Osteocyte (in vitro differentiated cells): ENCODE measurements around the gene SLC26A11. TPM values are rescaled to one million over a fixed set of nuclear protein-coding genes. Genes with fewer than 3 reads are reported as not detected.
A peak's percentile ranks its signal among the peaks of the same experiment; 100 is the strongest.
"Not testable (repeated sequence)": the region's sequence is repeated elsewhere in the genome, so short reads cannot be mapped to it uniquely, and the experiment has no call there.

ENCODE experiments used
- DNase-seq: peaks from one replicate; pipeline ENCODE4 v3.0.0; 2021; ENCODE audit warnings: mixed read lengths; ENCODE audit not compliant: unreplicated experiment; ENCODE audit errors: extremely low spot score
- H3K27ac Mint-ChIP-seq: one replicate; pipeline ENCODE4 v1.8.0; 2021; ENCODE audit warnings: mild to moderate bottlenecking, mixed read lengths; ENCODE audit not compliant: unreplicated experiment
- H3K27me3 Mint-ChIP-seq: one replicate; pipeline ENCODE4 v1.8.0; 2021; ENCODE audit warnings: mixed read lengths; ENCODE audit not compliant: unreplicated experiment
- H3K36me3 Mint-ChIP-seq: one replicate; pipeline ENCODE4 v1.8.0; 2021; ENCODE audit warnings: mixed read lengths; ENCODE audit not compliant: unreplicated experiment
- H3K4me1 Mint-ChIP-seq: one replicate; pipeline ENCODE4 v1.8.0; 2021; ENCODE audit warnings: mixed read lengths; ENCODE audit not compliant: unreplicated experiment
- H3K4me3 Mint-ChIP-seq: one replicate; pipeline ENCODE4 v1.8.0; 2021; ENCODE audit warnings: mild to moderate bottlenecking, moderate library complexity, mixed read lengths; ENCODE audit not compliant: unreplicated experiment
- H3K9me3 Mint-ChIP-seq: one replicate; pipeline ENCODE4 v1.8.0; 2021; ENCODE audit warnings: mixed read lengths; ENCODE audit not compliant: unreplicated experiment
- CTCF ChIP-seq: fragments of 200-600 bp; sonication (generic); IDR thresholded peaks from 2 replicates; pipeline ENCODE4 v1.5.0; 2021; ENCODE audit warnings: antibody characterized with exemption, mild to moderate bottlenecking, moderate library complexity
- total RNA-seq: library from RNA; stranded (reverse); gene quantifications from 2 replicates; pipeline ENCODE4 v1.2.1, GENCODE V29; 2021

Gene SLC26A11
- total RNA-seq, 1 donor from 2014 or later: 34.7 TPM

DNA sequence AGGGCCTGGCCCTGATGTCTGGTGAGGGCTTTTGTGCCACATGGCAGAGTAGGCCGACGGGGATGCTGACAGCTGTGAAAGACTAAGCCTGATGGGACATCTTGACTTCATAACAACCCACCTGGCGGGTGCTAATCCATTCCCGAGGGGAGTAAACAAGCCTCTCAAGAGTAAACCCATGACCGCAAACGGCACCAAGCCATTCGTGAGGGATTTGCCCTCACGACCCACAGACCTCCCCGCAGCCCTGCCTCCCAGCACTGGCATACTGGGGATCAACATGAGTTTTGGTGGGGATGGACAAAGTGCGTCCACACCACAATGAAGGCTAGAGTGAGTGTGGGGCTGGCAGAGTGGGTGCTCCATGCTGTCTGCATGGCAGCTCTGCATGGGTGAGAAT, 52.1 kb downstream of the SLC26A11 start:
- Mint-ChIP-seq H3K4me1 (peaks cover 13% of the 10 kb centered on the region), H3K36me3 (peaks cover 10% of the 10 kb centered on the region), H3K27me3 (no peaks in the 10 kb centered on the region), H3K27ac (no peak overlapping the region), H3K4me3 (no peak overlapping the region), H3K9me3 (no peaks in the 10 kb centered on the region)
- no peak for TF ChIP-seq CTCF
- no peak for DNase-seq

GRCh38 chr17:80274331-80274730, 54.1 kb downstream of the SLC26A11 start:
- H3K9me3 Mint-ChIP-seq: no peaks in the 10 kb centered on the region
- H3K36me3 Mint-ChIP-seq: peaks cover 9% of the 10 kb centered on the region
- TF ChIP-seq CTCF: no peak
- no peak for DNase-seq
- no peaks in the 10 kb centered on the region for H3K27me3 Mint-ChIP-seq
- peak overlapping the region; percentile 65 for H3K27ac Mint-ChIP-seq
- H3K4me3 Mint-ChIP-seq: no peak overlapping the region
- peaks cover 32% of the 10 kb centered on the region for H3K4me1 Mint-ChIP-seq

- Mint-ChIP-seq H3K36me3 (peaks cover 9% of the 10 kb centered on the region), H3K27ac (no peak overlapping the region), H3K4me1 (peaks cover 38% of the 10 kb centered on the region), H3K4me3 (no peak overlapping the region), H3K27me3 (no peaks in the 10 kb centered on the region), H3K9me3 (no peaks in the 10 kb centered on the region)
- DNase-seq: no peak
- TF ChIP-seq CTCF: no peak
Observed at GRCh38 chr17:80274871-80275449, 54.7 kb downstream of the SLC26A11 start.

GRCh38 chr17:80275857-80276256, 55.6 kb downstream of the SLC26A11 start:
- not testable (repeated sequence) for H3K4me3 Mint-ChIP-seq, H3K27ac Mint-ChIP-seq, H3K27me3 Mint-ChIP-seq, DNase-seq, H3K9me3 Mint-ChIP-seq
- peaks cover 11% of the 10 kb centered on the region for H3K36me3 Mint-ChIP-seq
- H3K4me1 Mint-ChIP-seq: peaks cover 42% of the 10 kb centered on the region

GRCh38 chr17:80277751-80278671, 57.8 kb downstream of the SLC26A11 start:
- H3K27ac Mint-ChIP-seq: peak overlapping the region; percentile 83
- no peak overlapping the region for H3K4me3 Mint-ChIP-seq
- no peaks in the 10 kb centered on the region for H3K9me3 Mint-ChIP-seq
- no peak for TF ChIP-seq CTCF
- no peak for DNase-seq
- no peaks in the 10 kb centered on the region for H3K27me3 Mint-ChIP-seq
- peaks cover 8% of the 10 kb centered on the region for H3K36me3 Mint-ChIP-seq
- H3K4me1 Mint-ChIP-seq: peaks cover 41% of the 10 kb centered on the region
